ENCODE data around the gene JPH3.

DNA sequence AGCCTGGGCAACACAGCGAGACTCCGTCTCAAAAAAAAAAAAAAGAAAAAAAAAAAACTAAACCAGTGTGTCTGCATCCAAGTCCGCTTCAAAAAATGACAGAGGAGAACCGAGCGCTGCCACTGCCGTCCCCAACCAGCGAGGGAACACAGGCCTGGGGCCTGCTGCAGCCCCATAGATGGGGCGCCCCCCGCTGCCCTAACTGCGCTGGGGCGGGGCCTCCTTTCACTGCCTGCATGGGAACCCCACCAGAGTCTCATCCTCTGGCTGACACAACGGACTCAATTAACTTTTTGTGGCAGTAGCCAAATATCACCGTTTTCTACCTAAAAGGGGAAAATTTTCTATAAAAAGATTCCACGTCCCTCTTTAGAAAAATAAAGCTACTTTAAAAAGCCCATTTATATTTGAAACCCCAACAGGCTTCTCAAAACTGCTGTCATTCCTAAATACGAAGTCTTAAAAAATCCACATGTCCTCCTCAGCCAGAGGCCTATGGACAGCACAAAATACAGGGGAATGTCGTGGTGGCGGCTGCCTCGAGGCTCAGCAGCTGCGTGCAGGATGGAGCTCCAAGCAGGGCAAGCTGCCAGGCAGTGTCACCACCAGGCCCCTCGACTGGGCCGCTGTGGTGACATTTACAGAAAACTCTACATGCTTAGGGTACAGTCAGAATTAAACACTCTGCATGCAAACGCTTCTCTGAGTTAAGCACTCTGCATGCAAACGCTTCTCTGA, 133.1 kb downstream of the JPH3 start:
- TF ChIP-seq CTCF (IDR thresholded peaks at IDR 0.05) (no peak), EP300 (IDR thresholded peaks at IDR 0.05) (no peak), POLR2A (IDR thresholded peaks at IDR 0.05) (no peak)
